Osteoblast (primary cell): ENCODE measurements around the gene IL15RA. TPM values are rescaled to one million over a fixed set of nuclear protein-coding genes. Genes with fewer than 3 reads are reported as not detected.
A peak's percentile ranks its signal among the peaks of the same experiment; 100 is the strongest.
"Not testable (repeated sequence)": the region's sequence is repeated elsewhere in the genome, so short reads cannot be mapped to it uniquely, and the experiment has no call there.

Experiments
- DNase-seq: peaks from one replicate; pipeline ENCODE4 v3.0.0; 2011; ENCODE audit warnings: low spot score, mixed read lengths; ENCODE audit not compliant: insufficient read length; ENCODE audit errors: missing footprints
- H2AFZ ChIP-seq: 2 replicates; pipeline ENCODE4 v1.6.0; 2011; ENCODE audit warnings: mild to moderate bottlenecking, low read length
- H3K27ac ChIP-seq: 2 replicates; pipeline ENCODE4 v1.5.1; 2011; ENCODE audit warnings: mild to moderate bottlenecking, low read depth, low read length, moderate library complexity
- H3K27me3 ChIP-seq: 2 replicates; pipeline ENCODE4 v1.6.0; 2012; ENCODE audit warnings: mild to moderate bottlenecking, control low read depth, inconsistent platforms, low read length, moderate library complexity; ENCODE audit not compliant: insufficient read depth
- H3K36me3 ChIP-seq: 2 replicates; pipeline ENCODE4 v1.5.1; 2011; ENCODE audit warnings: mild to moderate bottlenecking, low read length, control low read depth, moderate library complexity; ENCODE audit not compliant: insufficient read depth
- H3K4me1 ChIP-seq: 2 replicates; pipeline ENCODE4 v1.5.1; 2011; ENCODE audit warnings: mild to moderate bottlenecking, low read length, control low read depth, moderate library complexity; ENCODE audit not compliant: insufficient read depth
- H3K4me2 ChIP-seq: 2 replicates; pipeline ENCODE4 v1.6.0; 2011; ENCODE audit warnings: mild to moderate bottlenecking, low read length; ENCODE audit not compliant: insufficient read depth
- H3K4me3 ChIP-seq: fragments of 200-600 bp; sonication (generic); 3 replicates; pipeline ENCODE4 v1.5.1; 2012; ENCODE audit warnings: mild to moderate bottlenecking, low read length, inconsistent platforms; ENCODE audit not compliant: insufficient read depth
- H3K79me2 ChIP-seq: 2 replicates; pipeline ENCODE4 v1.6.0; 2012; ENCODE audit warnings: mild to moderate bottlenecking, low read length, control low read depth, inconsistent platforms; ENCODE audit not compliant: insufficient read depth
- H3K9me3 ChIP-seq: 2 replicates; pipeline ENCODE4 v1.5.1; 2011; ENCODE audit warnings: low read depth, low read length, control low read depth
- H4K20me1 ChIP-seq: 2 replicates; pipeline ENCODE4 v1.6.0; 2012; ENCODE audit warnings: mild to moderate bottlenecking, low read length, control low read depth; ENCODE audit not compliant: insufficient read depth
- CTCF ChIP-seq: IDR thresholded peaks from 2 replicates; pipeline ENCODE4 v1.5.1; 2011; ENCODE audit warnings: mild to moderate bottlenecking, low read depth, low read length, moderate library complexity; ENCODE audit errors: extremely low read depth
- total RNA-seq: library from RNA; depleted of rRNA; stranded (reverse); fragments of >200 nt; gene quantifications from 2 replicates; pipeline ENCODE4 v1.2.3, GENCODE V29; 2012

The IL15RA gene
- total RNA-seq, 1 donor: 1.1 TPM

GRCh38 chr10:5946786-5947185, 30.6 kb downstream of the IL15RA start:
- no peaks in the 10 kb centered on the region for H3K27me3 ChIP-seq
- no peak overlapping the region for H3K4me3 ChIP-seq
- no peaks in the 10 kb centered on the region for H4K20me1 ChIP-seq
- H3K27ac ChIP-seq: no peak overlapping the region
- no peaks in the 10 kb centered on the region for H3K79me2 ChIP-seq
- DNase-seq: no peak
- TF ChIP-seq CTCF: no peak
- no peak overlapping the region for H2AFZ ChIP-seq
- no peak overlapping the region for H3K4me2 ChIP-seq
- no peaks in the 10 kb centered on the region for H3K36me3 ChIP-seq
- no peaks in the 10 kb centered on the region for H3K9me3 ChIP-seq
- H3K4me1 ChIP-seq: peaks cover 35% of the 10 kb centered on the region

GRCh38 chr10:5946419-5946775, 30.9 kb downstream of the IL15RA start:
- not testable (repeated sequence) for H4K20me1 ChIP-seq, H3K4me3 ChIP-seq, H3K9me3 ChIP-seq, DNase-seq, H3K36me3 ChIP-seq, H3K27me3 ChIP-seq, H3K79me2 ChIP-seq
- Histone ChIP-seq H3K4me2 (peak overlapping the region; percentile 68), H3K4me1 (peaks cover 35% of the 10 kb centered on the region), H3K27ac (peak overlapping the region; percentile 99), H2AFZ (peak overlapping the region; percentile 88)

GRCh38 chr10:5945561-5946418, 31.6 kb downstream of the IL15RA start:
- peak overlapping the region; percentile 88 for H2AFZ ChIP-seq
- H3K4me1 ChIP-seq: peaks cover 34% of the 10 kb centered on the region
- TF ChIP-seq CTCF: no peak
- H3K4me3 ChIP-seq: peak overlapping the region; percentile 56
- H3K79me2 ChIP-seq: no peaks in the 10 kb centered on the region
- H4K20me1 ChIP-seq: no peaks in the 10 kb centered on the region
- H3K9me3 ChIP-seq: no peaks in the 10 kb centered on the region
- DNase-seq: peak; percentile 93
- no peaks in the 10 kb centered on the region for H3K36me3 ChIP-seq
- H3K27me3 ChIP-seq: no peaks in the 10 kb centered on the region
- peak overlapping the region; percentile 99 for H3K27ac ChIP-seq
- H3K4me2 ChIP-seq: peak overlapping the region; percentile 68

GRCh38 chr10:5945190-5945509, 32.2 kb downstream of the IL15RA start:
- no peak for DNase-seq
- Histone ChIP-seq H3K27ac (peak overlapping the region; percentile 99), H3K9me3 (no peaks in the 10 kb centered on the region), H3K4me1 (peaks cover 27% of the 10 kb centered on the region), H3K4me3 (peak overlapping the region; percentile 56), H2AFZ (peak overlapping the region; percentile 88), H4K20me1 (no peaks in the 10 kb centered on the region), H3K27me3 (no peaks in the 10 kb centered on the region), H3K36me3 (no peaks in the 10 kb centered on the region), H3K4me2 (peak overlapping the region; percentile 68), H3K79me2 (no peaks in the 10 kb centered on the region)
- no peak for TF ChIP-seq CTCF
